C1 segment of cervical spinal cord (tissue), 14 donors: ENCODE data around the gene NME9.
A peak's percentile ranks its signal among the peaks of the same experiment; 100 is the strongest.

Source experiments
- DNase-seq, 14 donors: peaks; one replicate each; lab custom pipeline; 2025; lab: John Stamatoyannopoulos, UW

The NME9 gene

GRCh38 chr3:138336454-138336999 is 6.9 kb upstream of the NME9 start:
- DNase-seq = no peak

- no peak for DNase-seq
Measured at GRCh38 chr3:138334608-138335007, 5.0 kb upstream of the NME9 start.

- DNase-seq = peak in 1 of 14 donors; percentile 22
Measured at GRCh38 chr3:138332472-138333073, 2.9 kb upstream of the NME9 start.

GRCh38 chr3:138331143-138331894 is 1.7 kb upstream of the NME9 start:
- peak in 1 of 14 donors; percentile 27 for DNase-seq

GRCh38 chr3:138329984-138330293 is 288 bp upstream of the NME9 start:
- no peak for DNase-seq

GRCh38 chr3:138328341-138328740 is 1.3 kb downstream of the NME9 start:
- peak in 1 of 14 donors; percentile 32 for DNase-seq

GRCh38 chr3:138327831-138328230 is 1.8 kb downstream of the NME9 start:
- no peak for DNase-seq

GRCh38 chr3:138326866-138327595 is 2.6 kb downstream of the NME9 start:
- no peak for DNase-seq

- no peak for DNase-seq
Measured at GRCh38 chr3:138325990-138326389, 3.7 kb downstream of the NME9 start.

GRCh38 chr3:138323971-138324370 is 5.7 kb downstream of the NME9 start:
- no peak for DNase-seq

GRCh38 chr3:138317687-138318086 is 12.0 kb downstream of the NME9 start:
- DNase-seq = no peak

GRCh38 chr3:138314751-138315150 is 14.9 kb downstream of the NME9 start:
- no peak for DNase-seq

GRCh38 chr3:138310494-138310893 is 19.2 kb downstream of the NME9 start:
- no peak for DNase-seq

- DNase-seq = no peak
Measured at GRCh38 chr3:138308783-138309182, 20.9 kb downstream of the NME9 start.

GRCh38 chr3:138307899-138308298 is 21.8 kb downstream of the NME9 start:
- no peak for DNase-seq

GRCh38 chr3:138303474-138303873 is 26.2 kb downstream of the NME9 start:
- DNase-seq = peak in 2 of 14 donors; percentile 19 to 29

GRCh38 chr3:138300647-138301046 is 29.0 kb downstream of the NME9 start:
- DNase-seq = peak in 1 of 14 donors; percentile 82

GRCh38 chr3:138297876-138298275 is 31.8 kb downstream of the NME9 start:
- no peak for DNase-seq

GRCh38 chr3:138297059-138297607 is 32.5 kb downstream of the NME9 start:
- DNase-seq = no peak

- DNase-seq = no peak
Measured at GRCh38 chr3:138296639-138297038, 33.0 kb downstream of the NME9 start.

- no peak for DNase-seq
Measured at GRCh38 chr3:138289701-138290100, 40.0 kb downstream of the NME9 start.

GRCh38 chr3:138289260-138289659 is 40.4 kb downstream of the NME9 start:
- peak in 1 of 14 donors; percentile 45 for DNase-seq
